Right atrium auricular region (tissue), 2 donors: ENCODE data around the gene CLDN8. TPM values are rescaled to one million over a fixed set of nuclear protein-coding genes. Genes with fewer than 3 reads are reported as not detected.

Source experiments
- DNase-seq: peaks from one replicate; pipeline ENCODE4 v3.0.0-alpha.2; 2019; ENCODE audit warnings: low spot score
- H3K27ac ChIP-seq, 2 donors: fragments of 200-600 bp; sonication (generic); 1 replicate in 1 of 2; 2 replicates in 1 of 2; pipeline ENCODE4 v1.5.1; 2016 to 2019
- H3K27me3 ChIP-seq, 2 donors: fragments of 200-600 bp; sonication (generic); one replicate each; pipeline versions ENCODE4 v1.5.1 to v1.6.0; 2017 to 2019
- H3K36me3 ChIP-seq: fragments of 200-600 bp; sonication (generic); one replicate; pipeline ENCODE4 v1.5.1; 2016
- H3K4me1 ChIP-seq, 2 donors: fragments of 200-600 bp; sonication (generic); one replicate each; pipeline versions ENCODE4 v1.5.1 to v1.6.0; 2017 to 2019
- H3K4me3 ChIP-seq, 2 donors: fragments of 200-600 bp; sonication (generic); 1 replicate in 1 of 2; 2 replicates in 1 of 2; pipeline ENCODE4 v1.5.1; 2017 to 2019; ENCODE audit warnings: mild to moderate bottlenecking in 1 of 2, moderate library complexity in 1 of 2
- H3K9me3 ChIP-seq, 2 donors: fragments of 200-600 bp; sonication (generic); one replicate each; pipeline ENCODE4 v1.5.1; 2019
- total RNA-seq, 2 donors: library from RNA; depleted of rRNA; stranded (reverse); fragments of >200 nt; gene quantifications; one replicate each; pipeline ENCODE4 v1.1.0, GENCODE V29; 2016
- TF ChIP-seq, protein P1 (sequence below), 2 donors: fragments of 200-600 bp; sonication (generic); IDR thresholded peaks; one replicate each; pipeline ENCODE4 v1.5.1; 2019; ENCODE audit warnings: antibody characterized with exemption in 2 of 2

Gene CLDN8
- total RNA-seq, 2 donors from 2014 or later = not detected

- Histone ChIP-seq H3K4me1 (peaks cover 0 to 7% of the 10 kb centered on the region in 2 donors), H3K36me3 (no peaks in the 10 kb centered on the region), H3K9me3 (no peaks in the 10 kb centered on the region), H3K27me3 (no peaks in the 10 kb centered on the region), H3K27ac (no peak overlapping the region), H3K4me3 (no peak overlapping the region)
- TF ChIP-seq, protein P1, sequence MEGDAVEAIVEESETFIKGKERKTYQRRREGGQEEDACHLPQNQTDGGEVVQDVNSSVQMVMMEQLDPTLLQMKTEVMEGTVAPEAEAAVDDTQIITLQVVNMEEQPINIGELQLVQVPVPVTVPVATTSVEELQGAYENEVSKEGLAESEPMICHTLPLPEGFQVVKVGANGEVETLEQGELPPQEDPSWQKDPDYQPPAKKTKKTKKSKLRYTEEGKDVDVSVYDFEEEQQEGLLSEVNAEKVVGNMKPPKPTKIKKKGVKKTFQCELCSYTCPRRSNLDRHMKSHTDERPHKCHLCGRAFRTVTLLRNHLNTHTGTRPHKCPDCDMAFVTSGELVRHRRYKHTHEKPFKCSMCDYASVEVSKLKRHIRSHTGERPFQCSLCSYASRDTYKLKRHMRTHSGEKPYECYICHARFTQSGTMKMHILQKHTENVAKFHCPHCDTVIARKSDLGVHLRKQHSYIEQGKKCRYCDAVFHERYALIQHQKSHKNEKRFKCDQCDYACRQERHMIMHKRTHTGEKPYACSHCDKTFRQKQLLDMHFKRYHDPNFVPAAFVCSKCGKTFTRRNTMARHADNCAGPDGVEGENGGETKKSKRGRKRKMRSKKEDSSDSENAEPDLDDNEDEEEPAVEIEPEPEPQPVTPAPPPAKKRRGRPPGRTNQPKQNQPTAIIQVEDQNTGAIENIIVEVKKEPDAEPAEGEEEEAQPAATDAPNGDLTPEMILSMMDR (IDR thresholded peaks at IDR 0.05) = no peak
- DNase-seq = no peak
Measured at GRCh38 chr21:30234050-30234449, 18.2 kb upstream of the CLDN8 start.

- Histone ChIP-seq H3K9me3 (no peaks in the 10 kb centered on the region), H3K36me3 (no peaks in the 10 kb centered on the region), H3K4me1 (peaks cover 0 to 8% of the 10 kb centered on the region in 2 donors), H3K4me3 (no peak overlapping the region), H3K27ac (no peak overlapping the region), H3K27me3 (no peaks in the 10 kb centered on the region)
- no peak for DNase-seq
- TF ChIP-seq, protein P1 (IDR thresholded peaks at IDR 0.05) = no peak
Measured at GRCh38 chr21:30233228-30234020, 17.5 kb upstream of the CLDN8 start.

DNA sequence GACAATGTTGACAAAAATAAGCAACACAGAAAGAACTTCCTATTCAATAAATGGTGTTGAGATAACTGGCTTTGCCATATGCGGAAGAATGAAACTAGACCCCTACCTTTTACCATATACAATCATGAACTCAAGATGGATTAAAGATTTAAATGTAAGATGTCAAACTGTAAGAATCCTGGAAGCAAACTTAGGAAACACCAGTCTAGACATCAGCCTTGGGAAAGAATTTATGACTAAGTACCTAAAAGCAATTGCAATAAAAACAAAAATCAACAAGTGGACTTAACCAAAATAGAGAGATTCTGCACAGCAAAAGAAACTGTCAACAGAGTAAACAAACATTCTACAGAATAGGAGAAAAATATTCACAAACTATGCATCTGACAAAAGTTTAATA lies 16.1 kb upstream of the CLDN8 start:
- no peak for DNase-seq
- peaks cover 0 to 19% of the 10 kb centered on the region in 2 donors for H3K4me1 ChIP-seq
- no peaks in the 10 kb centered on the region for H3K36me3 ChIP-seq
- H3K9me3 ChIP-seq = no peaks in the 10 kb centered on the region
- TF ChIP-seq, protein P1 (IDR thresholded peaks at IDR 0.05) = no peak
- H3K27me3 ChIP-seq = no peaks in the 10 kb centered on the region
- no peak overlapping the region for H3K27ac ChIP-seq
- no peak overlapping the region for H3K4me3 ChIP-seq

DNA sequence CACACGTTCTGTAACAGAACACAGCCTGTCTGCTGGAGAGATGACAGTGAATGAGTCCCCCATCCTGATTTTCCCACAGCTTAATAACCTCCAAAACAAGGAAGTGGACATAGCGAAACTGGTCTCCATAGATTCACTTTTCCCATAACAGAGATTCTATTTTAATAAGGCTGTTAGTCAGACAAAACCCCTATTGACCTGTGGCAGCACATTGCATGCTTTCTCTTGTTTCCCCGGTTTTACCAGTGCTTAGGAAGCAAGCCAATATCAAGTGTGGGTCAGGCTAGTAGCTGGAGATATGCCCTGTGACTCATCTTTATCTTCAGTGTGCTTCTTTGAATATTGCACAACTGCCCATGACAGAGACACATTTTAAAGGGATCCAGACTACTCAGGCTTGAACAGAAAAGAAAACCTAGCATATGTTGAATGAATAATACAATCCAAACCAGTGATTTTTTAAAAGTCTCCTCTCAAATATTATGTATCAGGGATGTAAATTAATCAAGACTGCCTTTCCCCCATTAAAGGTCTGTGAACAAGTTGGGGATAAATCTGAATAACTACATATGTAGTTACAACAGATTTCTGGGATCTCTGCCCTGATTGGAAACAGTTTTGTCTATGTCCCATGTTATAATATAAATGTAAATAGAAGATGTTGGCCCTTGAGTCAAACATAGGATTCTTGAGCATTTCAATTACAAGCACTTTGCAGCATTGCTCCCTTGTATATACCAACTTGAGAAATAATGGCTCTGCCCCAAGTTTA lies 11.9 kb upstream of the CLDN8 start:
- no peaks in the 10 kb centered on the region for H3K36me3 ChIP-seq
- H3K27ac ChIP-seq = peak overlapping the region; percentile 54 to 79
- peaks cover 0 to 25% of the 10 kb centered on the region in 2 donors for H3K4me1 ChIP-seq
- no peak overlapping the region for H3K4me3 ChIP-seq
- TF ChIP-seq, protein P1 (IDR thresholded peaks at IDR 0.05) = no peak
- H3K9me3 ChIP-seq = no peaks in the 10 kb centered on the region
- no peak for DNase-seq
- no peaks in the 10 kb centered on the region for H3K27me3 ChIP-seq

DNA sequence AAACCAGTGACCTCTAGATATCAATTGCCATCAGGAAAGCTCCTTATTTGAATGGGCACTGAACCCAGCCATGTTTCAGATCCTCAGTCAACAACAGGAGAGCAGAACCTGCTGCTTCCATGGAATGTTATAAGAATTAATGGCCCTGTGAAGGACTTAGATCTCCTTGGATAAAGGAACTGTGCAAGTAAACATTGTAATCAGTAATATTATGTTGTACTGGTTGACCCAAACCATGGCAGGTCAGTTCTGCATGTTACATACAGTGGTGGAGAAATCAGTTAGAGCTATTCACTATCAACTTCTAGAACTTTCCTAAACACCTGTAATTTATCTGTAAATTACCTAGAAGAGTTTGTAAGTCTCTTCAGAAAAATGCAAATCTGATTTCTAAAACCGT lies 11.2 kb upstream of the CLDN8 start:
- no peak overlapping the region for H3K4me3 ChIP-seq
- no peaks in the 10 kb centered on the region for H3K27me3 ChIP-seq
- peaks cover 0 to 25% of the 10 kb centered on the region in 2 donors for H3K4me1 ChIP-seq
- no peaks in the 10 kb centered on the region for H3K9me3 ChIP-seq
- peak overlapping the region; percentile 54 to 79 for H3K27ac ChIP-seq
- TF ChIP-seq, protein P1 (IDR thresholded peaks at IDR 0.05) = no peak
- H3K36me3 ChIP-seq = no peaks in the 10 kb centered on the region
- DNase-seq = no peak
